HG03521 (cell line): ENCODE results near the gene ZFP64.
"Not testable (repeated sequence)": the region's sequence is repeated elsewhere in the genome, so short reads cannot be mapped to it uniquely, and the experiment has no call there.

Experiments
- ATAC-seq: cut with Tn5 transposase; IDR thresholded peaks from one replicate; pipeline ENCODE4 v1.9.1; 2021; ENCODE audit warnings: mild to moderate bottlenecking, moderate library complexity; ENCODE audit not compliant: unreplicated experiment

ZFP64 gene

DNA sequence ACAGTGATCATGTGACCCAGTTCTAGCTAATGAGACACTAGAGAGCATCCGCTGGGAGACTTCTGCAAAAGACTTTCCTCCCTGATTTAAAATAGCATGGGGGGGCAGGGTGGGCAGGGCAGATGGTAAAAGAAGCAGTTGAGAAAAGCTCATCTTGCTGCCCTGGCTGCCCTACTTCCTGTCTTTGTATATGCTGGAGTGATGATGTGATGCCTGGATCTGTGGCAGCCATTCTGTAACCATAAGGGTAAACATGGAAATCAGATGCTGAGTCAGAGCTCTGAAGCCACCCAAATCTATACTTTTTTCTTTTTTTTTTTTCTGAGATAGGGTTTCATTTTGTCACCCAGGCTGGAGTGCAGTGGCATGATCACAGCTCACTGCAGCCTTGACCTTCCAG is 25.4 kb downstream of the ZFP64 start:
- ATAC-seq = no peak

GRCh38 chr20:52160621-52161204 is 30.9 kb downstream of the ZFP64 start:
- no peak for ATAC-seq

DNA sequence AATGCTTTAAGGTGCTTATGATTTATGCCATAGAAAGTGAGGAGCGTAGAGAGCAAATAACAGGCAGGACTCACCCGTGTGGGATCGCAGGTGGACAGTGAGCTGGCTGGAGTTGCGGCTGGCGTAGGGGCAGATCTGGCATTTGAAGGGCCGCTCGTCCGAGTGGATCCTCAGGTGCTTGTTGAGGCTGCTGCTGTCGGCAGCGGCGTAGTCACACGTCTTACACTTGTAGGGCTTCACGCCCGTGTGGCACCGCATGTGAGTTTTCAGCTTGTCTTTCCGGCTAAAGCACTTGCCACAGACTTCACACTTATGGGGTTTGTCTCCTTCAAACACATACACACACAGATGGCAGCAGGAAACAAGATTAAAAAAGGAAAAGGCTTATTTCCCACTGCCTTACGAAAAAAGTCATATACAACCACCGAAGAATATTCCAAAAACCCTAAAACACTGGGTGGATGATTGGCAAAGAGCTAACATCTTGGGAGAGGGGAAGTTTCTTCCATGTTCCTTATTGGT is 31.5 kb downstream of the ZFP64 start:
- ATAC-seq = no peak

DNA sequence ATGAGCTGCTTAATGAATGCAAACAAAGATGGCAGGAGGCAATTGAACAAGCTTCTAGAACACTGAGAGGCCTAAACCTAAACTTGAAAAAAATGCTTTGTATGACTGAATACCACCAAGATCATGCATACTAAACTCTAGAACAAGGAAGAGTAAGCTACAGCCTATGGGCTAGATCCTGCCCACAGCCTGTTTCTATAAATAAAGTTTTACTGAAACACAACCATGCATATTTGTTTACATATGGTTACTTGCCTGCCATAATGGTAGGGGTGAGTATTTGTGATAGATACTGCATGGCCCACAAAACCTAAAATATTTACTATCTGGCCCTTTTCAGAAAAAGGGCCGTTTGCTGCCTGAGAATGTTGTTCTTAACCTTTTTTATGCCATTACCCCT is 37.0 kb downstream of the ZFP64 start:
- no peak for ATAC-seq

- no peak for ATAC-seq
These were observed 37.7 kb downstream of the ZFP64 start for GRCh38 chr20:52153896-52154295.

- no peak for ATAC-seq
These were observed 38.7 kb downstream of the ZFP64 start for GRCh38 chr20:52152921-52153320.

DNA sequence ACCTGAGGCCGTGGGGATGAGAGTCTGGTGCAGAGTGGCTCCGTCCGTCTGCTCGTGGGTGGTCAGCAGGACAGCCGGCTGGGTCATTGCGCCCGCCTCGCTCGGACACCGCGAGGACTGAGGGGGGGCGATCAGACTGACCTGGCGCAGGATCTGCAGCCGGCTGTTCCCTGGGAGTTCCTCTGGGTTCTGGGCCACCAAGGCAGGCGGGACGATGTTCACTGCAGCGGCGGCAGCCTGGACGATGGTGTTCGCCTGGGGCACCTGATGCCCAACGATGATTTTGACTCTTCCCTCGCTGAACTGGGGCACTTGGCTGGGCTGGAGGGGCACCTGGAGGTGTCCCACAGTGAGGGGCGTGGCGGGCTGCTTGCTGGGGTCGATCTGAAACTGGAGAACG is 39.2 kb downstream of the ZFP64 start:
- no peak for ATAC-seq

- ATAC-seq = no peak
These were observed 40.9 kb downstream of the ZFP64 start for GRCh38 chr20:52150440-52151258.

DNA sequence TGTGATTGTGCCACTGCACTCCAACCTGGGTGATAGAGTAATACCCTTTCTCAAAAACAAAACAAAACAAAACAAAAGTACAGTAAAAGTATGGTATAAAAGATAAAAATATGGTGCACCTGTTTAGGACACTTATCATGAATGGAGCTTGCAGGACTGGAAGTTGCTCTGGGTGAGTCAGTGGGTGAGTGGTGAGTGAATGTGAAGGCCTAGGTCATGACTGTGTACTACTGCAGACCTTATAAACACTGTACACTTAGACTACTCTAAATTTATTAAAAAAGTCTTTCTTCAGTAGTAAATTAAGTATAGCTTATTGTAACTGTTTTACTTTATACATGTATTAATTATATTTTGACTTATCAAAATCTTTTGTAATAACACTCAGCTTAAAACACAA is 46.0 kb downstream of the ZFP64 start:
- ATAC-seq = no peak

- ATAC-seq = no peak
These were observed 48.3 kb downstream of the ZFP64 start for GRCh38 chr20:52143277-52143676.

DNA sequence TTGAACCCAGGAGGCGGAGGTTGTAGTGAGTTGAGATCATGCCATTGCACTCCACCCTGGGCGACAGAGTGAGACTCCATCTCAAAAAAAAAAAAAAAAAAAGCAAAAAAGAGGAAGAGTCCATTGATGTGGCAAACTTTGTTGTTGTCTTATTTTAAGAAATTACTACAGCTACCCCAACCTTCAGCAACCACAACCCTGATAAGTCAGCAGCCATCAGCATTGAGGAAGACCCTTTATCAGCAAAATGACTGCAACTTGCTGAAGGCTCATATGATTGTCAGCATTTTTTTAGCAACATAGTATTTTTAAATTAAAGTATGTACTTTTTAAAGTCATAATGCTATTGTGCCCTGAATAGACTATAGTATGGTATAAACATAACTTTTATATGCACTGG is 48.8 kb downstream of the ZFP64 start:
- no peak for ATAC-seq

- no peak for ATAC-seq
These were observed 51.6 kb downstream of the ZFP64 start for GRCh38 chr20:52139986-52140385.

DNA sequence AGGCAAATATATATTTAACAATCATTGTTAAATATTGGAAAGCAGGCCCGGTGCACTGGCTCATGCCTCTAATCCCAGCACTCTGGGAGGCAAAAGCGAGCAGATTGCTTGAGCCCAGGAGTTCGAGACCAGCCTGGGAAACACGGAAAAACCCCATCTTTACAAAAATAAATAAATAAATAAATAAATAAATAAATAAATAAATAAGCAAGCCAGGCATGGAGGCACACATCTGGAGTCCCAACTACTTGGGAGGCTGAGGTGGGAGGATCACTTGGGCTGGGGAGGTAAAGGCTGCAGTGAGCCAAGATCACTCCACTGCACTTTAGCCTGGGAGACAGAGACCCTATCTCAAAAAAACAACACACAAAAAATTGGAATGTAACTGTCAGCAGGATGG is 53.7 kb downstream of the ZFP64 start:
- no peak for ATAC-seq

DNA sequence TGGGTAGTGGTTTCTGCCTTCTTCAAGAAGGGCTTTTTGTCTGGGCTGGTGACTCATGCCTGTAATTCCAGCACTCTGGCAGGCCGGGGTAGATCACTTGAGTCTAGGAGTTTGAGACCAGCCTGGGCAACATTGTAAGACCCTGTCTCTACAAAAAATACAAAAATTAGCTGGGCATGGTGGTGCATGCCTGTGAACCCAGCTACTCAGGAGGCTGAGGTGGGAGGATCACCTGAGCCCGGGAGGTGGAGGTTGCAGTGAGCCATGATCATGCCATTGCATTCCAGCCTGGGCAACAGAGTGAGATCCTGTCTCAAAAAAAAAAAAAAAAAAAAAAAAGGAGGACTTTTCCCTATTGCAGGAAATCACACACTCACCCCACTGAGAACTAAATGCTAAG is 57.9 kb downstream of the ZFP64 start:
- ATAC-seq = not testable (repeated sequence)

- no peak for ATAC-seq
These were observed 59.2 kb downstream of the ZFP64 start for GRCh38 chr20:52132337-52132736.

DNA sequence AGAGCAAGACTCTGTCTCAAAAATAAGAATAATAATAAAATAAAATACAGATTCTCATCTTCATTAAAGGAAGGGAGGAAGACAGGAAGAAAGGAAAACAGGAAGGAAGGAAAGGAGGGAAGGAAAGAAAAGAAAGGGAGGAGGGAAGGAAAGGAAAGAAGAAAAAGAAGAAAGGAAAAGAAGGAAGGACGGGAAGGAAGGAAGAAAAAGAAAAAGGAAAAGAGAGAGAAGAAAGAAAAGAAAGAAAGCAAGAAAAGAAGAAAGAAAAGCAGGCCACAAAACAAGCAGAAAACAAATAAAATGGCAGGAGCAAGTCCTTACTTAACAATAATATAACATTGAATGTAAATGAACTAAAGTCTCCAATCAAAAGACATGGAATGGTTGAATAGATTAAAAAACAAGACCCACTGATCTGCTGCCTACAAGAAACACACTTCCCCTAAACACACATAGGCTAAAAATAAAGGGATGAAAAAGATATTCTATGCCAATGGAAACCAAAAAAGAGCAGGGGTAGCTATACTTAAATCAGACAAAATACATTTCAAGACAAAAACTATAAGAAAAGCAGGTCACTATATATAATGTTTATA is 60.4 kb downstream of the ZFP64 start:
- no peak for ATAC-seq

GRCh38 chr20:52130406-52130805 is 61.2 kb downstream of the ZFP64 start:
- ATAC-seq = no peak

DNA sequence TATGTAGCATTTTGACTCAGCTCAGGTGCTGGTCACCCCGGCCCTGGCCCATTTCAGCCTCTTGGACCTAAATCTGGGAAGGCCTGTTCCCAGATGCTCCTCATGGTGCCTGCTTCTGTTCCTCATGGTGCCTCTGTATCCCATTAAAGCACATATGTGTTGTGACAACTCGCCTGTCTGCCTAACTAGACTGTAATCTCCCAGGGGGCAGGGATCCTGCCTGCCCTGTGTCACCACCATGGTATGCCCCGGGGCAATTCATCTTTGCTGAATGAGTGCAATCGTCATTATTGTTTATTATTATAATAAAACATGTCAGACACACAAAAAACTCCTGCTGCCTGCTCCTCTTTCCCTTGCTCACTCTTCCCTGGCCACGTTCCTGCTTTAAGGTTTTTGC is 62.0 kb downstream of the ZFP64 start:
- ATAC-seq = no peak

DNA sequence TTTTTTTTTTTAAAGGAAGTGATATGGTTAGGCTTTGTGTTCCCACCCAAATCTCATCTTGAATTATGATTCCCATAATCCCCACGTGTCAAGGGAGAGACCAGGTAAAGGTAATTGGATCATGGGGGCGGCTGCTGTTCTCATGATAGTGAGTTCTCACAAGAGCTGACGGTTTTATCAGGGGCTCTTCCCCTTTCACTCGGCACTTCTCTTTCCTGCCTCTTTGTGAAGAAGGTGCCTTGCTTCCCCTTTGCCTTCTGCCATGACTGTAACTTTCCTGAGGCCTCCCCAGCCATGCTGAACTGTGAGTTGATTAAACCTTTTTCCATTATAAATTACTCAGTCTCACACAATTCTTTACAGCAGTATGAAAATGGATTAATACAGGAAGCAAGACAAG is 64.3 kb downstream of the ZFP64 start:
- ATAC-seq = no peak

- no peak for ATAC-seq
These were observed 66.8 kb downstream of the ZFP64 start for GRCh38 chr20:52124821-52125220.

DNA sequence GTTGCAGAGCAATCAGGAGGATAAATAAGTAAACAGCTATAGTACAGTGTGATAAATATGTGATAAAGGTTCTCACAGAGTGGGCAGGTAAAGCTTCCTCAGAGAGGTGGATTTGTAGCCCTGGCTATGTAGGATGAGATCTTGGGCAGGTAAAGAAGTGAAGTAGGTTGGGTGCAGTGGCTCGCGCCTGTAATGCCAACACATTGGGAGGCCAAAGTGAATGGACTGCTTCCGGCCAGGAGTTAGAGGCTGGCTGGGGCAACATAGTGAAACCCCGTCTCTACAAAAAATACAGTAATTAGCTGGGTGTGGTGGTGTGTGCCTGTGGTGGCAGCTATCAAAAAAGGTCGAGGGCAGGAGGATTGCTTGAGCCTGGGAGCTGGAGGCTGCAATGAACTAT is 72.9 kb downstream of the ZFP64 start:
- ATAC-seq = no peak

- no peak for ATAC-seq
These were observed 73.5 kb downstream of the ZFP64 start for GRCh38 chr20:52118016-52118623.
